LNCaP clone FGC (cell line): Measurements from ENCODE around the gene TRIM33.

ENCODE experiments used
- DNase-seq: peaks from one replicate; pipeline ENCODE4 v3.0.0-alpha.2; 2011; ENCODE audit warnings: low read depth
- H3K4me3 ChIP-seq: 2 replicates; pipeline ENCODE4 v1.5.1; 2011; ENCODE audit warnings: mild to moderate bottlenecking, low read depth, low read length, control low read depth
- CTCF ChIP-seq: IDR thresholded peaks from 2 replicates; pipeline ENCODE4 v1.5.1; 2012; ENCODE audit warnings: mild to moderate bottlenecking; ENCODE audit not compliant: control insufficient read depth, insufficient read depth; ENCODE audit errors: extremely low read depth

TRIM33 gene

GRCh38 chr1:114517348-114517747, 6.3 kb upstream of the TRIM33 start:
- H3K4me3 ChIP-seq, result no peak overlapping the region
- DNase-seq, result no peak
- no peak for TF ChIP-seq CTCF

- TF ChIP-seq CTCF, result no peak
- H3K4me3 ChIP-seq, result no peak overlapping the region
- no peak for DNase-seq
These were observed 1.7 kb upstream of the TRIM33 start for GRCh38 chr1:114512595-114513280.

- TF ChIP-seq CTCF, result no peak
- no peak for DNase-seq
- H3K4me3 ChIP-seq, result peak overlapping the region; percentile 61
These were observed 550 bp downstream of the TRIM33 start for GRCh38 chr1:114510274-114511031.

GRCh38 chr1:114509596-114510273, 1.3 kb downstream of the TRIM33 start:
- H3K4me3 ChIP-seq, result peak overlapping the region; percentile 61
- no peak for TF ChIP-seq CTCF
- DNase-seq, result no peak

GRCh38 chr1:114508386-114508898, 2.6 kb downstream of the TRIM33 start:
- DNase-seq, result no peak
- H3K4me3 ChIP-seq, result no peak overlapping the region
- TF ChIP-seq CTCF, result no peak

GRCh38 chr1:114507513-114507912, 3.5 kb downstream of the TRIM33 start:
- no peak overlapping the region for H3K4me3 ChIP-seq
- no peak for DNase-seq
- no peak for TF ChIP-seq CTCF
